ENCODE results near the gene JARID2.
A peak's percentile ranks its signal among the peaks of the same experiment; 100 is the strongest.

Gene JARID2

GRCh38 chr6:15361197-15361596 lies 115.3 kb downstream of the JARID2 start:
- DNase-seq: no peak

GRCh38 chr6:15362274-15363160 lies 116.6 kb downstream of the JARID2 start:
- no peak for DNase-seq

- no peak for DNase-seq
Observed at GRCh38 chr6:15363164-15363522, 117.3 kb downstream of the JARID2 start.

GRCh38 chr6:15363523-15364400 lies 117.9 kb downstream of the JARID2 start:
- no peak for DNase-seq

GRCh38 chr6:15364401-15365037 lies 118.7 kb downstream of the JARID2 start:
- no peak for DNase-seq

DNA sequence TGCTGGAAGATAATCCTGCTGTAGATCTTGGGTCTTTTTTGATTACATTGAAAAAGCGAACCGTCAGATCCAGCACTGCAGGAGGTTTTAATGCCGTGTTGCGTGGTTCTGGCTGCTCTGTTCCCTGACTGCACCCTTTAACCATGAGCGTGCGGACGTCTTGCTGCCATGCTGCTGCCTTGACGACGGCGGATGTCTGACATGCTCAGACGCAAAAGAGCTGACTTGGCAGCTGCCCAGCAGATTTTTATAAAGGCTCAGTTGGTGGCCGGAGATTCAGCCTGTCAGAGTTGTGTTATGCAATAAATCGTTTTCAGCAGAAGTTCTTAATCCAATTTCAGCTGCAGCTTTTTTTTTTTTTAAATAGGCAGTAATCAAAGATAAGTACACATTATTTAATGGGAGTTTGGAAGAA lies 119.4 kb downstream of the JARID2 start:
- DNase-seq: peak; percentile 72

GRCh38 chr6:15366003-15366535 lies 120.2 kb downstream of the JARID2 start:
- DNase-seq: no peak

DNA sequence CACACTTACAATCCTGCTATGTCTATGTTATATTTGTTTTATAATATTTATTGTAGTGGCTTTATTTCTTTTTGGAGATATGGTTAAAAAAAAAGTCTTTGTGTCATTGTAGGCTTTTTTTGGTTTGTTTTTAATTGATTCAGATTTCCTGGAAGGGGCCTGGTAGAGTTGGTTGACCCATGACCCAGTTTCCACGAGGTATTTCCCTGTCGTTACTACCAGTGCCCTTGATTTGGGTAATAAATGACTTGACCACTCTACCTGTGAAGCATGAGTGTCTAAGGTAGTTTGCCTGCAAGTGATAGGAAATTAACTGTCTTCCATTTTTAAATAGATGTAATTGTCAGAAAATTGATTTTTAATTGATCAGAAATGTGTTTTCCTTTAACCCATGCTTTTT lies 121.0 kb downstream of the JARID2 start:
- DNase-seq: no peak

GRCh38 chr6:15368186-15368585 lies 122.3 kb downstream of the JARID2 start:
- no peak for DNase-seq

DNA sequence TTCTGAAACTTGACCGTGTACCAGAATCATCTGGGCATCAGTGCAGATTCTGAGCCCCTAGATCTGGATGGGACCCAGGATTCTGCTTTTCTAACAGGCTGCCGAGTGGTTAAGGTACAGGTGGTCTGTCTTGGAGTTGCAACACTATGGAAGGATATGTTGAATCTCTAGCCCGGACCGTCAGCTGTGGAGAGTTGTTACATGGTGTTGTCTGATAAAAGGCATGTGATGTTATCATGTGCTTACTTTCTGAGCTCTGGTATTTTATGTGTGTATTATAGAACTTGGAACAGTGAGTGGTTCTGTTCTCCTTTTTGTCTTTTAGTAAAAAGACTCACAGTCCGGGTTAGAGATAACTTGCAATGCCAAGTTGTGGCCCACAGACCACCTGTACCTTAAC lies 123.0 kb downstream of the JARID2 start:
- DNase-seq: no peak

DNA sequence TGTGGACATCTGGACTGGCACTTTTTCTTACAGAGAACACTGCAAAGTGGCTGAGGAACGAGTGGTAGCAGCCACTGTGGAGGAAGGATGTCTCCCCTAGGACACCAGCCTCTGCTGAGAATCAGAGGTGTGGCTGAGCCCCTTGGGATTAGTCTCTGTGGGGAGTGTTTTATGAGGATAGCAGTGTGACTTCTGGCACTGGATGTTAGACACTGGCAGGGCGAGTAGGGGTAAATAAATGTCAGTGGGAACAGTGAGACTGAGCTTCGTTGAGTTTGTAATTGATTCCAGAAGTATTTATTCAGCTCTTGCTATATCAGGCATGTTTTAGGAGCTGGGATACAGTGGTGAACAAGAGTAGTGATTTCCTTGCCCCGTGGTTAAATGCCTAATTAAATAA lies 124.0 kb downstream of the JARID2 start:
- no peak for DNase-seq

DNA sequence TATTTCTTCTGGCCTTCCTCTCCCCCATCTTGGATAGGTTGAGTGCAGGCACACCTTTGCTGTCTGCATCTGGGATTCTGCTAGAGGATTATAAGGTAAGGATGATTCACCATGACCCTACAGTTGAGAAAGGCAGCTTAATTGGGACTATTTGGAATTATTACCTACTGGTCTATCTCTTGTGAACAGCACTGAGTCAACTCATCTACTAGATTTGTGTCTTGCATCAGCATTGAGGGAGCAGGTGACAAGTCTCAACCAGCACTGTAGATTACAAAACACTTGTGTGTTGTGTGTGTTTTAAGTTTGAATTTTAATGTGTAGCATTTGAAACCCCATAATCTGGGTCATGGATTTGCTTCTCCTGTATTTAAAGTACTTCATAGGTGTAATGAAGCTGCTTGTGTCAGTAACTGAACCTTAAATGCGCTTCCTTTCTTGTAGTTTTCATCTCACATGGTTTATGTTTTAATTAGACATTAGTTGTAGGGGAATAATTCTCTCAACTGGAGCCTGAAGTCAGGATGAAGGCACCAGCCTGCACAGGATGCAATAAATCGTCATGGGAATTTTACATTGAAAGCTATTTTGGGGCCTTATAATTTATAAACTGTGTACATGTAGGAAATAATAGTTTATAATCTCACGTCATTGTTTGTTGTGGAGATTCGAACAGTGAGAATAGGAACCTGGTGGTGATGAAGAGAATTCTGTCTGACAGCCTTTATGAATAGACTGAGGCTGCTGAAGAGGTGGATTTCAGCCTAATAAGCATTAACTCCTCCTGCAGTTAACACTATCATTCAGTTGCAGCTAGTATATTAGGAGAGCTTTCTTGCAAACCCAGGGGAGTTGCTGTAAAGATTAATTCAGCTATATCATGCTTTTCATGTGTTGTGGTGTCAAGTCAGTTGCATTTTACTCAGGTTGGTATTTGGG lies 125.1 kb downstream of the JARID2 start:
- no peak for DNase-seq

- no peak for DNase-seq
Observed at GRCh38 chr6:15372932-15373331, 127.1 kb downstream of the JARID2 start.

DNA sequence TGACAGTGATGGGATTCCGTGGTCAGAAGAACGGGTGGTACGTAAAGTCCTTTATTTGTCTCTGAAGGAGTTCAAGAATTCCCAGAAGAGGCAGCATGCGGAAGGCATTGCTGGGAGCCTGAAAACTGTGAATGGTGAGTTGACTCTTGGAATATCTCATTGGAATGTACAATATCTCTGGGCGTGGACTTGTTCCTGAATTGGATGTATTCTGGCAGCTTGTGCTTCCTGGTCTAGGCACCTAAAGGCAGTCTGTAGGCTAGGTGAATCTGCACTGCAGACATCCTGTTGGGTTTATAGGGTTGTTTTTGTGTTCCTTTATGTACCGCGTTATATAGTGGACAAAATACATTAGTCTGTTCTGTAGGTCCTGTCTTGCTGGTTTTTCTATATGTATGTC lies 128.2 kb downstream of the JARID2 start:
- DNase-seq: no peak

DNA sequence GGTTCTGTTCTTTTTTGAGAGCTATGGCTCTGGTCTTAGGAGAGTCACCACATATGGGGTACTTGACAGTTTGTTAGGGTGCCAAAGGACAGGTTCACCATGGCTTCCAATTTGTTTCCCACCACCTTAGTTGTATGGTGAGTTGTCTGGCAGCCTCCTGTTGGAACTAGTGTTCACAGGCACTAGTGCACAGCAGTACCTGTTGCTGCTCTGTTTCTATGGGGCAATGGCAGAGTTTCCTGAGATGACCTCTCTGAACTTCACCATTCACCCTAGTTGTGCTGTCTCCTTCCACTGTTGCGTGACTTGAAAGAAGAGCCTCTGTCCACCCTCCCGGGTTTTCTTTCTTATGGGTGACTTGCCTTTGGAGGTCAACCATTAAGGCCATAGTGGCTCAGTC lies 129.1 kb downstream of the JARID2 start:
- no peak for DNase-seq

DNA sequence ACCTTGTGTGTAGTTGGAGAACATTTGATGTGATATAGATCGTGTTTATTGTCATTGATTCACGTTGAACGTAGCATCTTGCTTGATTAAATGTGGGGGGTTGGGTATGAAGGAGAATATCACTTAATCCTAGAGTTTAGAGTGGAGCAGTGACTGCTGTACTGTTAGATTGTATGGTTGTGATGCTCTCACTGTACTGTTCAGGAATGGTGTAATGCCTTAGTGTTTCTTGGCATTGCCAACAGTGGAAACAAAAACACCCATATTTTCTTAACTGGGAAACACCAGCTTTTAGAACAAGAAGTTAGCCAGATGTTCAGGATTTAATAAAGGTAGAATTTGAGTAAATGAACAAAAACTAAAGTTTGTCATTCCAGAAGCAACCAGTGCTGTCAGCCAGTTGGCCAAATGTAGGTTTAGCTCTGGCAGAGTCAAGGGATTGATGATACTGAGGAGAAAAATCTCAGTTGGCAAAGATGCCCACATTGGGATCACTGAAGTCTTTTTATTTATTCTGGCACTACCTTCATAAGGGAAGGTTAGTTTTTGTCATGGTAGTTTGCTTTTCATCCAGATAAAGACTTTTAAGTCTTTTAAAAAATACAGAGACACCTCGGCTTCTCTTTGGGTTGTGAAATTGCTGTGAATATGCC lies 129.9 kb downstream of the JARID2 start:
- DNase-seq: no peak

DNA sequence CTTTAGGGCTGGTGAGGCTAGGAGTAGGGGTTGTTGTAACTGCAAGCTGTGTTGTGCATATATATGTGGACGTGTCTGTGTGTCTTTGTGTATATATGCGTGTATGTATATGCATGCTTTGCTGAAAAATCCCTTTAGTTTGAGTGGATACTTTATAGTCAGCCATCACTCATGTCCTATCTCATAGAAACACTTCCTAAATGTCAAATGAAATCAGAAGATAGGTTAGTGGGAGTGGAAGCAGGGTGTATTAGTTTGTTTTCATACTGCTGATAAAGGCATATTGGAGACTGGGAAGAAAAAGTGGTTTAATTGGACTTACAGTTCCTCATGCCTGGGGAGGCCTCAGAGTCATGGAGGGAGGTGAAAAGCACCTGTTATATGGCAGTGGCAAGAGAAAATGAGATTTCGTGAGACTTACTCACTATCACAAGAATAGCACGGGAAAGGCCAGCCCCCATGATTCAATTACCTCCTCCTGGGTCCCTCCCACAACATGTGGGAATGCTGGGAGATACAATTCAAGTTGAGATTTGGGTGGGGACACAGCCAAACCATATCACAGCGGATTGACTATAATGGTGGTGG lies 131.1 kb downstream of the JARID2 start:
- DNase-seq: no peak

GRCh38 chr6:15378272-15378671 lies 132.4 kb downstream of the JARID2 start:
- no peak for DNase-seq

DNA sequence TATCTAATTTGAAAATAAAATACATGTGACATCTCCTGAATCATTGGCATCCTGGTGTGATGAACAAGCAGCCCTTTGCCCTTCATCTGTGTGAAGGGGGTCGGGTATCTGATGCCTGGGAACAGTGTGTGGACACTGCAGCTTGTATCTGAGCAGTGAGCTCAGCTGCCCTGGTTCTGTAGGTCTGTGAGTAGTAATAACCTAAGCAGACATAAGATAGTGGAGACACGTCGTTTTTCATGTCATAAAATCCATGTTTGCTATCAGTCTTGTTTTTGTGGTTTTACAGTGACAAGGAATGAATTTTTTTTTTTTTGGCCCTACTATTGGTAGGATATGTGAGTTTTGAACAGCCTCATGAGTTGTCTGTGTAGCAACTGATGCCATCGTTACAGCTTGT lies 133.0 kb downstream of the JARID2 start:
- DNase-seq: no peak

DNA sequence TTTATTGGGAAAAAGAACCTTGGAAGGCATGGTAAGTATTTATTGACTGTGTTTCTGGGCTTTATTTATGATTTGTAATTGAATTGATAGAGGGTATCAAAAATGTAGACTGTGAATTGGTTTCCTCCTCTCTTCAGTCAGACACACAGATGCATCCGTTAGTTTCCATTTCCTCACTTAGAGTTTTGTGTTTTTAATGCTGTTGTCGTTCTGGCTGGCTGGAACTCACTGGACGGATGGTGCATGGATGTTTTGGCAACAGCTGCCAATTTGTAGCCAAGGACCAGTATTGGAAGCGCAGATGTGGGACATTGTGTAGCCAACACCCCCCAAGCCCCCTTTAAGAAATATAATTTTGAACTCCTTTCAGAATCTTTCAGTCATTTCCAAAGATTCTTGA lies 134.5 kb downstream of the JARID2 start:
- DNase-seq: no peak

DNA sequence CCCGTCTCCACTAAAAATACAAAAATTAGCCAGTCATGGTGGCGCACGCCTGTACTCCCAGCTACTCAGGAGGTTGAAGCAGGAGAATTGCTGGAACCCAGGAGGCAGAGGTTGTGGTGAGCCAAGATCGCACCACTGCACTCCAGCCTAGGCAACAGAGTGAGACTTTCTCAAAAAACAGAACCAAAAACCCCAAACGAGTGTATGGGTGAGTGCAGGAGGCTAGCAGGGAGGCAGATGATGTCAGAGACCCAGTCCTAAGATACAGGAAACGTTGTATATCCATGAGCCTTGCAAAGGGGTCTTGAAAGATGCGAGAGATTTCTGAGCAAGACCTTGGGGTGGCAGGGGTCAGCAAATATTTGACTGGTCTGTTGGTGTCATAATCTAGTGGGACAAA lies 136.2 kb downstream of the JARID2 start:
- DNase-seq: no peak
